HepG2 (cell line): Measurements from ENCODE around the gene TLR4.

Experiments
- DPF2 ChIP-seq: sonication (generic); formaldehyde crosslinking; IDR thresholded peaks from 2 replicates; pipeline ENCODE4 v1.4.0; 2020; ENCODE audit warnings: mild to moderate bottlenecking, low read depth, missing genetic modification reagents, borderline replicate concordance
- KAT2B ChIP-seq: fragments of 150-350 bp; IDR thresholded peaks from 2 replicates; pipeline ENCODE4 v1.6.1; 2014; ENCODE audit warnings: low read depth, low read length, borderline replicate concordance
- SMAD3 ChIP-seq: sonication (generic); formaldehyde crosslinking; IDR thresholded peaks from 2 replicates; pipeline ENCODE4 v1.4.0; 2020; ENCODE audit warnings: missing genetic modification reagents
- STAT6 ChIP-seq: sonication (generic); formaldehyde crosslinking; IDR thresholded peaks from 2 replicates; pipeline ENCODE4 v1.4.0; 2020; ENCODE audit warnings: missing genetic modification reagents, mild to moderate bottlenecking, borderline replicate concordance
- TAF1 ChIP-seq: sonication (generic); formaldehyde crosslinking; IDR thresholded peaks from 2 replicates; pipeline ENCODE4 v1.4.0; 2020; ENCODE audit warnings: missing genetic modification reagents
- TAF15 ChIP-seq: fragments of 200-400 bp; formaldehyde crosslinking; IDR thresholded peaks from one replicate; pipeline ENCODE4 v1.6.1; 2018; ENCODE audit warnings: mild to moderate bottlenecking, low read depth, low read length; ENCODE audit not compliant: poor library complexity, severe bottlenecking
- YY1 ChIP-seq: IDR thresholded peaks from 2 replicates; pipeline ENCODE4 v1.6.1; 2011; ENCODE audit warnings: low read length, low read depth, moderate library complexity, mild to moderate bottlenecking; ENCODE audit not compliant: insufficient read depth, insufficient replicate concordance
- ZNF143 ChIP-seq: sonication (generic); formaldehyde crosslinking; IDR thresholded peaks from 2 replicates; pipeline ENCODE4 v1.4.0; 2020; ENCODE audit warnings: missing genetic modification reagents
- ZNF350 ChIP-seq: sonication (generic); formaldehyde crosslinking; IDR thresholded peaks from 2 replicates; pipeline ENCODE4 v1.4.0; 2020; ENCODE audit warnings: mild to moderate bottlenecking, low read depth, missing genetic modification reagents, borderline replicate concordance
- ZNF766 ChIP-seq: sonication (generic); formaldehyde crosslinking; IDR thresholded peaks from 2 replicates; pipeline ENCODE4 v1.5.0; 2020; ENCODE audit warnings: missing genetic modification reagents, borderline replicate concordance
- TF ChIP-seq, protein P1 (sequence below): IDR thresholded peaks from 2 replicates; pipeline ENCODE4 v1.6.1; 2012; ENCODE audit warnings: inconsistent platforms
- TF ChIP-seq, protein P2 (sequence below): sonication (generic); formaldehyde crosslinking; IDR thresholded peaks from 2 replicates; pipeline ENCODE4 v1.5.0; 2020; ENCODE audit warnings: mild to moderate bottlenecking, missing genetic modification reagents, moderate library complexity
- TF ChIP-seq, protein P3 (sequence below): sonication (generic); formaldehyde crosslinking; IDR thresholded peaks from 2 replicates; pipeline ENCODE4 v1.4.0; 2020; ENCODE audit warnings: missing genetic modification reagents

- TF ChIP-seq DPF2 (CRISPR knock-in tag) (no peak), TAF15 (no peak), SMAD3 (CRISPR knock-in tag) (no peak), ZNF766 (CRISPR knock-in tag) (no peak), TAF1 (CRISPR knock-in tag) (no peak), ZNF143 (CRISPR knock-in tag) (no peak), KAT2B (no peak), STAT6 (CRISPR knock-in tag) (no peak), ZNF350 (no peak), YY1 (no peak)
- TF ChIP-seq, protein P1, sequence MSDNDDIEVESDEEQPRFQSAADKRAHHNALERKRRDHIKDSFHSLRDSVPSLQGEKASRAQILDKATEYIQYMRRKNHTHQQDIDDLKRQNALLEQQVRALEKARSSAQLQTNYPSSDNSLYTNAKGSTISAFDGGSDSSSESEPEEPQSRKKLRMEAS = no peak
- TF ChIP-seq, protein P2, sequence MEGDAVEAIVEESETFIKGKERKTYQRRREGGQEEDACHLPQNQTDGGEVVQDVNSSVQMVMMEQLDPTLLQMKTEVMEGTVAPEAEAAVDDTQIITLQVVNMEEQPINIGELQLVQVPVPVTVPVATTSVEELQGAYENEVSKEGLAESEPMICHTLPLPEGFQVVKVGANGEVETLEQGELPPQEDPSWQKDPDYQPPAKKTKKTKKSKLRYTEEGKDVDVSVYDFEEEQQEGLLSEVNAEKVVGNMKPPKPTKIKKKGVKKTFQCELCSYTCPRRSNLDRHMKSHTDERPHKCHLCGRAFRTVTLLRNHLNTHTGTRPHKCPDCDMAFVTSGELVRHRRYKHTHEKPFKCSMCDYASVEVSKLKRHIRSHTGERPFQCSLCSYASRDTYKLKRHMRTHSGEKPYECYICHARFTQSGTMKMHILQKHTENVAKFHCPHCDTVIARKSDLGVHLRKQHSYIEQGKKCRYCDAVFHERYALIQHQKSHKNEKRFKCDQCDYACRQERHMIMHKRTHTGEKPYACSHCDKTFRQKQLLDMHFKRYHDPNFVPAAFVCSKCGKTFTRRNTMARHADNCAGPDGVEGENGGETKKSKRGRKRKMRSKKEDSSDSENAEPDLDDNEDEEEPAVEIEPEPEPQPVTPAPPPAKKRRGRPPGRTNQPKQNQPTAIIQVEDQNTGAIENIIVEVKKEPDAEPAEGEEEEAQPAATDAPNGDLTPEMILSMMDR (CRISPR knock-in tag) = no peak
- TF ChIP-seq, protein P3, sequence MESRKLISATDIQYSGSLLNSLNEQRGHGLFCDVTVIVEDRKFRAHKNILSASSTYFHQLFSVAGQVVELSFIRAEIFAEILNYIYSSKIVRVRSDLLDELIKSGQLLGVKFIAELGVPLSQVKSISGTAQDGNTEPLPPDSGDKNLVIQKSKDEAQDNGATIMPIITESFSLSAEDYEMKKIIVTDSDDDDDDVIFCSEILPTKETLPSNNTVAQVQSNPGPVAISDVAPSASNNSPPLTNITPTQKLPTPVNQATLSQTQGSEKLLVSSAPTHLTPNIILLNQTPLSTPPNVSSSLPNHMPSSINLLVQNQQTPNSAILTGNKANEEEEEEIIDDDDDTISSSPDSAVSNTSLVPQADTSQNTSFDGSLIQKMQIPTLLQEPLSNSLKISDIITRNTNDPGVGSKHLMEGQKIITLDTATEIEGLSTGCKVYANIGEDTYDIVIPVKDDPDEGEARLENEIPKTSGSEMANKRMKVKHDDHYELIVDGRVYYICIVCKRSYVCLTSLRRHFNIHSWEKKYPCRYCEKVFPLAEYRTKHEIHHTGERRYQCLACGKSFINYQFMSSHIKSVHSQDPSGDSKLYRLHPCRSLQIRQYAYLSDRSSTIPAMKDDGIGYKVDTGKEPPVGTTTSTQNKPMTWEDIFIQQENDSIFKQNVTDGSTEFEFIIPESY (CRISPR knock-in tag) = no peak
Observed at GRCh38 chr9:117739624-117740347, 35.6 kb downstream of the TLR4 start.
